Measurements from ENCODE around the gene SF1.

DNA sequence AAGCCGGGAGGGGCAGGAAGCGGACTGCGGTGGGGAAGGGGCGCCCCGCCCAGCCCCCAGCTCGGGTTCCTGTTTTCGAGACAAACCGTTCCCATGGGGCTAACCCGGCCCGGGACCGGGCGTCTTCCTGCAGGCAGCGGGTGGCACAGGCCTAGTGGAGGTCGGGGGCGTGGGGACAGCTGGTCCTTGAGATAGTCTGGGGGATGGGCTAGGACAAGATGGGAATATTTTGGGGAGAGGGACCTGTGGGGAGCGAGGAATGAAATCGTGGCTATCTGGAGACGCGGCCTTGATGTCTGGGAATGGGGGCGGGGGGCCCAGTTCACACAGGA is 33.2 kb downstream of the SF1 start:
- TF ChIP-seq, protein P1, sequence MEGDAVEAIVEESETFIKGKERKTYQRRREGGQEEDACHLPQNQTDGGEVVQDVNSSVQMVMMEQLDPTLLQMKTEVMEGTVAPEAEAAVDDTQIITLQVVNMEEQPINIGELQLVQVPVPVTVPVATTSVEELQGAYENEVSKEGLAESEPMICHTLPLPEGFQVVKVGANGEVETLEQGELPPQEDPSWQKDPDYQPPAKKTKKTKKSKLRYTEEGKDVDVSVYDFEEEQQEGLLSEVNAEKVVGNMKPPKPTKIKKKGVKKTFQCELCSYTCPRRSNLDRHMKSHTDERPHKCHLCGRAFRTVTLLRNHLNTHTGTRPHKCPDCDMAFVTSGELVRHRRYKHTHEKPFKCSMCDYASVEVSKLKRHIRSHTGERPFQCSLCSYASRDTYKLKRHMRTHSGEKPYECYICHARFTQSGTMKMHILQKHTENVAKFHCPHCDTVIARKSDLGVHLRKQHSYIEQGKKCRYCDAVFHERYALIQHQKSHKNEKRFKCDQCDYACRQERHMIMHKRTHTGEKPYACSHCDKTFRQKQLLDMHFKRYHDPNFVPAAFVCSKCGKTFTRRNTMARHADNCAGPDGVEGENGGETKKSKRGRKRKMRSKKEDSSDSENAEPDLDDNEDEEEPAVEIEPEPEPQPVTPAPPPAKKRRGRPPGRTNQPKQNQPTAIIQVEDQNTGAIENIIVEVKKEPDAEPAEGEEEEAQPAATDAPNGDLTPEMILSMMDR (IDR thresholded peaks at IDR 0.05): no peak
- TF ChIP-seq POLR2A (IDR thresholded peaks at IDR 0.05; ENCODE audit: low read depth): no peak

Measured in esophagus muscularis mucosa (tissue), 3 donors.